Endothelial cell of umbilical vein (primary cell): ENCODE results near the gene DLL1. TPM values are rescaled to one million over a fixed set of nuclear protein-coding genes. Genes with fewer than 3 reads are reported as not detected.

Experiments
- BruUV-seq: library from RNA; stranded (reverse); fragments of 400-500 nt; replicated peaks from 2 replicates; lab custom pipeline; 2021; lab: Mats Ljungman, UMichigan
- CTCF ChIA-PET: fragments of 300-600, 350-600 bp; sonication (Branson Sonifier 250); formaldehyde crosslinking; loops from one replicate; lab custom pipeline; 2021; ENCODE audit warnings: antibody characterized with exemption, inconsistent platforms; lab: Charles Lee
- POLR2A ChIA-PET: fragments of 300-600, 350-600 bp; sonication (Branson Sonifier 250); formaldehyde crosslinking; loops from one replicate; lab custom pipeline; 2021; ENCODE audit warnings: antibody characterized with exemption, inconsistent platforms; lab: Charles Lee
- DNase-seq: peaks from one replicate; pipeline ENCODE4 v3.0.0-alpha.2; 2011; ENCODE audit warnings: low read depth, low spot score
- FAIRE-seq: peaks from 2 replicates; lab custom pipeline; 2011; peaks lifted over from hg19 to GRCh38; lab: Jason Lieb, UNC
- H2AFZ ChIP-seq: 2 replicates; pipeline ENCODE4 v1.6.0; 2012; ENCODE audit warnings: low read depth, low read length, control low read depth, inconsistent platforms
- H3K27ac ChIP-seq: 2 replicates; pipeline ENCODE4 v1.5.1; 2011; ENCODE audit warnings: low read depth, mild to moderate bottlenecking, control low read depth, low read length, moderate library complexity; ENCODE audit not compliant: insufficient read depth
- H3K27me3 ChIP-seq, 2 experiments: 2 replicates each; pipeline versions ENCODE4 v1.6.0 to v1.6.1; 2011; ENCODE audit warnings: low read length in 2 of 2, mixed read lengths in 1 of 2; ENCODE audit not compliant: control insufficient read depth in 2 of 2, insufficient read depth in 2 of 2
- H3K36me3 ChIP-seq, 2 experiments: 2 replicates in 1 of 2; 3 replicates in 1 of 2; pipeline ENCODE4 v1.5.1; 2011; ENCODE audit warnings: low read length in 2 of 2, mild to moderate bottlenecking in 1 of 2, moderate library complexity in 1 of 2; ENCODE audit not compliant: control insufficient read depth in 2 of 2, insufficient read depth in 2 of 2; ENCODE audit errors: extremely low read depth in 1 of 2
- H3K4me1 ChIP-seq: 3 replicates; pipeline ENCODE4 v1.5.1; 2011; ENCODE audit warnings: mild to moderate bottlenecking, low read length; ENCODE audit not compliant: control insufficient read depth, insufficient read depth; ENCODE audit errors: extremely low read depth
- H3K4me2 ChIP-seq: 2 replicates; pipeline ENCODE4 v1.6.1; 2011; ENCODE audit warnings: low read length, control low read depth, mixed read lengths; ENCODE audit not compliant: insufficient read depth
- H3K4me3 ChIP-seq, 3 experiments: fragments of 200-600 bp in 1 of 3; sonication (generic), shearing (Covaris generic) in 1 of 3; replicated peaks in 1 of 3; 2 replicates each; pipeline ENCODE4 v1.5.1; 2011 to 2016; ENCODE audit warnings: control low read depth in 3 of 3, low read length in 3 of 3, mild to moderate bottlenecking in 2 of 3, inconsistent platforms in 1 of 3, low read depth in 1 of 3, moderate library complexity in 1 of 3; ENCODE audit not compliant: insufficient read depth in 1 of 3
- H3K79me2 ChIP-seq: 2 replicates; pipeline ENCODE4 v1.6.0; 2012; ENCODE audit warnings: low read length, inconsistent platforms; ENCODE audit not compliant: control insufficient read depth, insufficient read depth
- H3K9ac ChIP-seq: replicated peaks from 2 replicates; pipeline ENCODE3; 2011; ENCODE audit warnings: low read length, control low read depth; ENCODE audit not compliant: insufficient read depth; ENCODE audit errors: extremely low read depth
- H3K9me1 ChIP-seq: replicated peaks from 3 replicates; pipeline ENCODE4 v1.6.0; 2011; ENCODE audit warnings: mild to moderate bottlenecking, low read length; ENCODE audit not compliant: control insufficient read depth, insufficient read depth; ENCODE audit errors: extremely low read depth
- H3K9me3 ChIP-seq: replicated peaks from 2 replicates; pipeline ENCODE4 v1.5.1; 2012; ENCODE audit warnings: low read length, inconsistent platforms; ENCODE audit not compliant: control insufficient read depth, insufficient read depth
- H4K20me1 ChIP-seq: replicated peaks from 2 replicates; pipeline ENCODE3; 2011; ENCODE audit warnings: mild to moderate bottlenecking, low read length; ENCODE audit not compliant: control insufficient read depth, insufficient read depth; ENCODE audit errors: extremely low read depth
- CTCF ChIP-seq, 2 donors: IDR thresholded peaks; 1 replicate in 1 of 2; 2 replicates in 1 of 2; pipeline ENCODE4 v1.5.1; 2011; ENCODE audit warnings: low read length in 2 of 2, mild to moderate bottlenecking in 2 of 2, moderate library complexity in 2 of 2, control low read depth in 1 of 2, inconsistent platforms in 1 of 2, low read depth in 1 of 2; ENCODE audit not compliant: insufficient read depth in 1 of 2; ENCODE audit errors: extremely low read depth in 1 of 2
- EZH2 ChIP-seq: IDR thresholded peaks from 2 replicates; pipeline ENCODE4 v1.6.1; 2012; ENCODE audit warnings: borderline replicate concordance, low read depth, mild to moderate bottlenecking, moderate library complexity, low read length, inconsistent platforms; ENCODE audit not compliant: severe bottlenecking
- FOS ChIP-seq: IDR thresholded peaks from 2 replicates; pipeline ENCODE4 v1.6.1; 2011; ENCODE audit warnings: mild to moderate bottlenecking, low read length, moderate library complexity, borderline replicate concordance; ENCODE audit not compliant: insufficient read depth
- GATA2 ChIP-seq: IDR thresholded peaks from 2 replicates; pipeline ENCODE4 v1.7.0; 2011; ENCODE audit warnings: low read depth, mild to moderate bottlenecking, moderate library complexity, mixed read lengths, low read length; ENCODE audit not compliant: insufficient read length, insufficient read depth
- JUN ChIP-seq: IDR thresholded peaks from 2 replicates; pipeline ENCODE4 v1.6.1; 2011; ENCODE audit warnings: borderline replicate concordance, low read depth; ENCODE audit not compliant: insufficient read length, insufficient read depth
- MAX ChIP-seq: IDR thresholded peaks from 2 replicates; pipeline ENCODE4 v1.6.1; 2011; ENCODE audit not compliant: insufficient read depth, insufficient read length
- MYC ChIP-seq: IDR thresholded peaks from one replicate; pipeline ENCODE4 v1.6.1; 2011; ENCODE audit warnings: mild to moderate bottlenecking, low read depth, low read length
- POLR2A ChIP-seq: IDR thresholded peaks from 2 replicates; pipeline ENCODE4 v1.6.1; 2012; ENCODE audit warnings: low read depth, mild to moderate bottlenecking, control low read depth, low read length
- POLR2AphosphoS5 ChIP-seq: IDR thresholded peaks from 2 replicates; pipeline ENCODE4 v1.6.1; 2012; ENCODE audit warnings: low read depth, mild to moderate bottlenecking, control low read depth, low read length, moderate library complexity; ENCODE audit not compliant: insufficient read depth
- dilution Hi-C: fragments of 300-500 bp; cut with MboI; formaldehyde crosslinking; loops from one replicate; pipeline ENCODE4 v1.15.0; 2019; ENCODE audit warnings: low sequenced_read_pairs; ENCODE audit not compliant: extremely low pct_ligation_motif_present
- intact Hi-C: fragments of 100-400 bp; cut with micrococcal nuclease; formaldehyde crosslinking; loops from one replicate; pipeline ENCODE4 v1.10.0; 2022
- polyA plus RNA-seq, 4 experiments: library from polyadenylated mRNA; depleted of rRNA in 3 of 4; stranded (reverse) in 3 of 4; unstranded in 1 of 4; fragments of >200 nt; gene quantifications; 2 replicates each; pipeline versions ENCODE4 v1.2.1 to v1.2.3, GENCODE V29; 2011 to 2012; ENCODE audit warnings: missing spikeins in 1 of 4
- total RNA-seq: library from RNA; stranded (reverse); gene quantifications from 2 replicates; pipeline ENCODE4 v1.2.3, GENCODE V29; 2021

The DLL1 gene
- total and polyA plus RNA-seq, 2 donors (not counting 3 experiments of a cell fraction or from before 2014, with no cell fraction given), result 1.4 to 2.3 TPM

- dilution Hi-C loops, result no loop called here
- POLR2A ChIA-PET, result interaction anchor here (0.7 kb wide), 1 partner anchor 230 kb away, joined by 5 read pairs; no protein-coding TSS in a partner anchor
These were observed 41.1 kb downstream of the DLL1 start for GRCh38 chr6:170249817-170250216.

More at GRCh38 chr6:170249817-170250216, 41.1 kb downstream of the DLL1 start:
- DNase-seq (no peak), FAIRE-seq (no peak)
- Histone ChIP-seq H2AFZ (no peak overlapping the region), H3K79me2 (no peaks in the 10 kb centered on the region), H3K27ac (no peak overlapping the region), H3K27me3 (no peaks in the 10 kb centered on the region), H3K36me3 (no peaks in the 10 kb centered on the region), H3K4me3 (no peak overlapping the region), H4K20me1 (no peaks in the 10 kb centered on the region), H3K9ac (no peak overlapping the region), H3K4me2 (no peak overlapping the region), H3K9me3 (no peaks in the 10 kb centered on the region), H3K4me1 (no peaks in the 10 kb centered on the region), H3K9me1 (no peaks in the 10 kb centered on the region)
- intact Hi-C loops, result no loop called here
- CTCF ChIA-PET, result interaction anchor here (1.1 to 1.4 kb wide), 2 partner anchors 267 to 418 kb away, joined by 3 read pairs; no protein-coding TSS in a partner anchor
- TF ChIP-seq MAX (no peak), CTCF (IDR thresholded peaks at IDR 0.05; ENCODE audit: extremely low read depth in 1 of 2, insufficient read depth in 1 of 2, low read depth in 1 of 2, low read length in 2 of 2) (no peak), JUN (no peak), GATA2 (no peak), POLR2AphosphoS5 (no peak), FOS (no peak), EZH2 (no peak), POLR2A (no peak), MYC (no peak)
- no TSS peak for BruUV-seq
